COLO668 (cell line): ENCODE results near the gene ADAP1.
"Not testable (repeated sequence)": the region's sequence is repeated elsewhere in the genome, so short reads cannot be mapped to it uniquely, and the experiment has no call there.

ENCODE experiments used
- DNase-seq: peaks from one replicate; lab custom pipeline; 2025; ENCODE audit not compliant: unreplicated experiment; lab: John Stamatoyannopoulos, UW

Gene ADAP1

DNA sequence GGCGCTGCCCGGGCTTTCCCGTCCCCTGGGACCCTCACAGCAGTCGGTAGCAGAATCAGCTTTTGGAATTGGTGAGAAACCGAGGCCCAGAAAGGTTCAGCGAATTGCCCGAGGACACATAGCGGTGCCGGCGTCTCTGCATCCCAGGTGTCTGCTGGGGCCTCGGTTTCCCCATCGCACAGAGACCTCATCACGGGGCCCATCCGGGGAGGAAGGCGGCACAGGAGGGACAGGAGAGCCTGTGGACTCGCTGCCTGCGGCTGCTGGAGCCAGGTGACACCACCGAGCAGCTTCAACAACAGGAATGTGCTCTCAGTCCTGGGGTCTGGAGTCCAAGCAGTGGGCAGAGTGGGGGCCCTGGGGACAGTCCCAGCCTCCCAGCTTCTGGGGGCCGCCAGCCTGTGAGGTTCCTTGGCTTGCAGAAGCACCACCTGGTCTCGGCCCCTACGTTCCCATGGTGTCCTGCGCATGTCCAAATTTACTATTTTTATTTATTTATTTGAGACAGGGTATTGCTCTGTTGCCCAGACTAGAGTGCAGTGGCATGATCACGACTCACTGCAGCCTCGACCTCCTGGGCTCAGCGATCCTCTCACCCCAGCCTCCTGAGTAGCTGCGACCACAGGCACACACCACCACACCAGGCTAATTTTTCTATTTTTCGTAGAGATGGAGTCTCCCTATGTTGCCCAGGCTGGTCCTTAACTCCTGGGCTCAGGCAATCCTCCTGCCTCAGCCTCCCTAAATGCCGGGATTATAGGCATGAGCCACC lies 21.4 kb upstream of the ADAP1 start:
- DNase-seq, result no peak

DNA sequence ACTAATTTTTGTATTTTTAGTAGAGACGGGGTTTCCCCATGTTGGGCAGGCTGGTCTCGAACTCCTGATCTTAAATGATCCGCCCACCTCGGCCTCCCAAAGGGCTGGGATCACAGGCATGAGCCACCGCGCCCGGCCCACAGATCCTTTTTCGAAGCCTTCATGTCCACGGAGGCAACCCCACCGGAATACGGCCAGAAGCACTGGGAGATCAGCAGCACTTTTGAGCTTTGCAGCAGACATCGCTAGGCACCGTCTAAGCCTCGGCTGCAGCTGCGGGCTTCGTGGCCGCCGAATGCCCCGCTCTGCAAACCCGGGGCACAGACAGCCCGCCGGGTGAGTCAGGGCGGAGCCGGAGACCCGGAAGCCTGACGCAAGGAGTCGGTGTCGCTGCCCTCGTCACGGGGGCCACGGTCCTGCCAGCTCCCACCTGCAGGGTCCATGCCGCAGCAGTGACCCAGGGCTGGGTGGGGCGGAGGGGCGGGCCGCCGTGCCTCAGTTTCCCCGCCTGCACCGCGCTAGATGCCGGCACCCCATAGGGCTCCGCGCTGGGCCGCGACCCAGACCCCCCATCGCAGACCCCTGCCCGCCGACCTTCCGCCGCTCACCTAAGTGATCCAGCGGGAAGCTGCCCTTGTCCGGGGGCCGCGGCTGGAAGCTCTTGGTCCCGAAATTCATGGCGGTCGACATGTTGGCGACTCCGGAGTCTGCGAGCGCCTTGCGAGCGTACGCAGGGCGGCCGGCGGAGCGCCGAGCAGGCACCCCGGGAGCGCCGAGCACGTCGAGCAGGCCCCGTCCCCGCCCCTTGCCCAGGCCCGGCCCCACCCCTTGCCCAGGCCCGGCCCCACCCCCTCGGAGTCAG lies 20.6 kb upstream of the ADAP1 start, which contains the start of gene COX19:
Gene COX19 (minus strand): TSS at position 730 of the 862 bp plus-strand sequence. CDS start 40 bp downstream, at position 690.
- DNase-seq, result peak; percentile 97

DNA sequence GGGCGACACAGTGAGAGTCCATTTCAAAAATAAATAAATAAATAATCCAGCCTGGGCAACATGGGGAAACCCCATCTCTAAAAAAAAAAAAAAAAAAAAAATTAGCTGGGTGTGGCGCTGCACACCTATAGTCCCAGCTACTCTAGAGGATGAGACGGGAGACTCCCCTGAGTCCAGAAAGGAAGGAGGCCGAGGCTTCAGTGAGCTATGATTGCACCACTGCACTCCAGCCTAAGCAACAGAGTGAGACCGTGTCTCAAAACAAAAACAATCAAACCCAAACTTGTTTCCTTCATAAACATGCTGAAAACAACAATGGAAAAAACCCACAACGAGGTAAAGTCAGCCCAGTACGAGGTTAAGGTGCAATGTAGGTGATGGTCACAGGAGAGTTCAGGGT lies 19.7 kb upstream of the ADAP1 start:
- no peak for DNase-seq

DNA sequence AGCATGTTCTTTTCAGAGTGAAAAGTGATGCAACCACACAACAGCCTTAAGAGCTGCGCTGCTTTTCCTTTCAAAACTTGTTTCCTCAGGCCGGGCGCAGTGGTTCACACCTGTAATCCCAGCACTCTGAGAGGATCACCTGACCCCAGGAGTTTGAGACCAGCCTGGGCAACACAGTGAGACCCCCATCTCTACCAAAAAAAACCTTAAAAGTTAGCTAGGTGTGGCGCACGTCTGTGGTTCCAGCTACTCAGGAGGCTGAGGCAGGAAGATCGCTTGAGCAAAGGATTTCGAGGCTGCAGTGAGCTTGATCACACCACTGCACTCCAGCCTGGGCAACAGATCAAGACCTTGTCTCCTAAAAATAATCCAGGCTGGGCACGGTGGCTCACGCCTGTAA lies 18.8 kb upstream of the ADAP1 start:
- DNase-seq, result no peak

DNA sequence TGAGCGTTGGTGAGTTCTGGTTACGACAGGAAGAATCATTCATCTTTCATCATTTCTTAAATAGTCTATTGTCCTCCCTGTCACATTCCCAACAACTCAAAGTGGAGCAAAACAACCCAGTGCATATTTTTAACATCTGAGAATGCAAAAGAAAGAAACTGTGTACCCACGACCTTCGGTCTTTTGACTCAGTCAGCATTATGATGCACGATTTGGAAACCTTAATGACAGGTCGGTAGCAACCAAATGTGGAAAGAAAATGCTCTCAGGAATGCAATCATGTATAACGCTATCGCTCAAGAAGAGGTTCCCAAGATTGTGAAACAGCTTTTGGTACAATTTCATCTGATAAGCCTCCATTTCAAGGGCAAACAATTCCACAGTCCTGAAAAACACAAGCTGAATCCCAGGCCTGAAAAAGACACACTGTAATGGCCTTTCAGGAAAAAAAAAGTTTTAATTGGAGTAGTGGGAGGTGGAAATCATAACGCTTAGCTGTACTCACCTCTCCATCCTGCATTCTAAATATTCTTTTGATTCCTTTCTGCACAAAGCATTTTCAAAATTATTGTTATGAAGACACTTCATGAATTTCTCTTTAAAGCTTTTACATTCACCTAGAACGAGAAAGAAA lies 18.3 kb upstream of the ADAP1 start:
- DNase-seq, result no peak

DNA sequence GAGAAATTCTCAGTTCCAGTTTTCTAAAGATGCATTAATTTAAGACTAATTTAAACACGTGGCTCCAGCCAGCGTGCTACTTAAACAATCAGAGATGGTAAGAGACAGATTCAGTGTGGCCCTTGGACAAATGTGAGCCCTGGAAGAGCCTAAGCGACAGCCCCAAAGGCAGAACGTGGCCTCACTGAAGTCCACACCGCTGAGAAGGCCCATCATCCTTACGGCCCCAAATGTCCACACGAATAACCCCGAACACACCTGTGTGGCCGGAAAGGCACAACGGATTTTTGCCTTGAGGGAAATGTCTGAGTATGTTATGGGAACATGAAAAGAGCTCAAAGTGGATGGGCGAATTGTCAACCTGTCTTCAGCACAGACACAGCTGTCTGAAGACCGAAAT lies 17.6 kb upstream of the ADAP1 start:
- DNase-seq, result no peak

DNA sequence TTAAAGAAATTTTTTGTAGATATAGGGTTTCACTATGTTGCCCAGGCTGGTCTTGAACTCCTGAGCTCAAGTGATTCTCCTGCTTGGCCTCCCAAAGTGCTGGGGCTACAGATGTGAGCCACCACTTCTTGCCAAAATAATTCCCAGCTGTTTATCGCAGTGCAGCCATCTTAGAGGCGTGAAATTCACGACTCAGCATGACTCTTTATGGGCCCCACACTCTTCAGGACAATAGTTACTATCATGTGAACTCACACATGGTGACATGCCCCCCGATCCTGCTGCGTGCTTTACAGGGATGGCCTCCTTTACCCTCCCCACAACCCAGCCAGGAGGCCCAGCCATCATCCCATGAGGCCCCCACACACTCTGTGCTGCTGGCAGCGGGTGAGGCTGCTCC lies 16.3 kb upstream of the ADAP1 start:
- no peak for DNase-seq

DNA sequence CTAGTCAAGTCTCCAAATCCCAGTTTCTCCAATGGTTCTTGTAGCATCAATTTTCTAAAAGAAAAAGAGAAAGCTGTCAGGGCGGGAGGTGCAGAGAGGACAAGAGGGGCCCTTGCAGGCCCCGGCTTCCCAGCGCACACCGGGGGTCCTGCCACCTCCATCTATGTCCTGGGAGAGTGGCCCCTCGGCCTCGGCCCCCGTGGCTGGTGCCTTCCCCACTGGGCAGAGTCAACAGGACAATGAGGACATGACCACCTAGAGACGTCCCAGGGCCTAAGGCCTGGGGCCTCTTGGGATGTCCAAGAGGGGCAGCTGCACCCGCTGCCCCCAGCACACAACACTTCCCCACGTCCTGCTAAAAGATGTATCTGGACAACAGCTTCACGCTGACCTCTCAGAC lies 14.9 kb upstream of the ADAP1 start:
- DNase-seq, result no peak

DNA sequence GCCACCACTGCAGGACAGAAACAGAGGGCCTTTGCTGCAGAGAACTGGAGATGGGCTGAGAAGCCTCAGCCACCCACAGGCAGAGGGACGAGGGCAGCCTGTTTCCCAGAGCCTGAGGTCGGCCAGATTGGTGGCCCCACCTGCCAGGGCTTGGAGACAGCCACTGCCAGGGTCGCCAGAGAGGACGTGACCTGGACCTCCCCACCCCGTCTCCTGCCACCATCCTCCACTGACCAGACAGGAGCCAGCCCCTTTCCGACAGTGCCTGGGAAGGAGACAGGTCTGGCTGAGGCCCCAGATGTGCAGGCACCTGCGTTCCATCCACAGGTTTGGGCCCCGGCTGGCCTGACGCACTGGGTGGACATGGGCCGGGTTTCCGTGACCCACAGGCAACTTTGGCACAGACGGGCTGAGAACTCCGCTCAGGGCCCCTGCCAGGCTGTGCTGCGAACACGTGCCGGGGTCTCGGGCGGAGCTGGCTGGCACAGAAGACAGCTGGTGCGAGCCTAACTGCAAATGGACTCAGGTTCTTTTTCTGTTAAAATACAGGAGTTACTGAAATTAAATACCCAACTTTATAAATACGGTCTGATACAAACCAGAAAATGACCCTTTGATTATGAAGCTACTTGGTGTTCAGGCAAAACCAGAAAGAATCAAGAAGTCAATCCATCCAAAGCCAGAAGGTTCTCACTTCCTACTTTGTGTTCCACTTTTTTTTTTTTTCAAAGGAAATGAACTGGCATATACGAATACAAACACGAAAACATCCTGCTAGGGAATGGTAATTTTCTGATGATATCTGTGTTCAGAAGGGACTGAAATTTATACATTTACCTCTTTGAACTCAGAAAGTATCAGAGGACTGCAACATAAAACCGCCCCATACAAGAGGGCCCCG lies 14.0 kb upstream of the ADAP1 start:
- no peak for DNase-seq

DNA sequence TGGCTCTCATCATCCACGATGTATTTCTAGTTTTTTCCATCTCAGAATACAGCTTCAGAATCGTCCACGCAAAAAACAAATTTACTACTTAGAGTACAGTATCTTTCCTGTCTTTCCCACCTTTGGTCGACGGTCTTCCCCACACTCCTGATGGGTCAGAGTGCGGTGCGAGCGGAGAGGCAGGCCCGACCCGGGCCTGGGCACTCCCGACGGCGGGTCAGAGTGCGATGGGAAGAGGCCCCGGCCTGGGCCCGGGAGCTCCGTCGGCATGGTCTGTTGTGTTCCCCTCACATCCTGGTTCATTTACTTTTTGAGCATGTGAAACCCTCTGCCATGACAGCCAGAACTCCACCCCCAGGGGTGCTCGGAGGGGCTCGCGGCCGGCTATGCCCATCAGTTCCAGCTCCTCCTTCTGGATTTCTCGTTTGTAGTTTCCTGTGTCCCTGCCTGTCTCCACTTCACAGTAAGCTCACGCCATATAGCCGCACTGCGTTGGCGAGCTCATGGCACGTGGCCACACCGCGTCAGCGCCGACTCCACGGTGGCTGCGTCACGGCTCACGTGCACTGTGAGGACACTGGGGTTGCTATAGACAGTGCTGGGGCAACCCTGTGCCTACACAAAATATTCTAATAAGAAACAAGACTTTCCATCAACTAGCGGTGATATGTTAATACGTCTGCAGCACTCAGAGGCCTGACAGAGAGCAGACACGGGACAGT lies 13.0 kb upstream of the ADAP1 start:
- no peak for DNase-seq

DNA sequence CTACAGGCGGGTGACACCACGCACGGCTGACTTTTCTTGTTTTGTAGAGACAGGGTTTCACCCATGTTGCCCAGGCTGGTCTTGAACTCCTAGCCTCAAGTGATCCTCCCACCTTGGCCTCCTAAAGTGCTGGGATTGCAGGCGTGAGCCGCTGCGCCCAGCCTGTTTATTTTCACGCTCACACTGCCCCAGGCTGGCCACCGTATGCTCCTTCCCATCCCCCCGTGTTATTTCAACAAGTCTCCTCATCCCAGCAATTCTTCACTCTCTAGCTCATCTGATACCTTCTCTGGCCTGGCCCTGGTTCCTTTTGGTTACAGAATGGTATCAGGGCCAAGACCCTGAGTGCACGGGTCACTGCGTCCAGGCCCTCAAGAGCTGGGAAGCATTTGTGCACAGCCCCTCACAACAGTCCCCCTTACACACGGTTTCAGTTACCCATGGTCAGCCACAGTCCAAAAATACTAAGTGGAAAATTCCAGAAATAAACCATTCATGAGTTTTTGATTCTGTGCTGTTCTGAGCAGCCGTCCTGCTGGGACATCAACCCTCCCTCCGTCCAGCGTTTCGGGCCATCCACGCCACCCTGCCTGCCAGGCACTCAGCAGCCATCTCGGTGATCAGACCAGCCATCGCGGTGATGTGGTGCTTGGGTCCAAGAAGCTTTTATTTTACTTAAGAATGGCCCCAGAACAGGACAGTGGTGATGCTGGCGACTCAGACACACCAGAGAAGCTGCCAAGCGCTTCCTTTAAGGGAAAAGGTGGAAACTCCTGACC lies 12.0 kb upstream of the ADAP1 start:
- no peak for DNase-seq

DNA sequence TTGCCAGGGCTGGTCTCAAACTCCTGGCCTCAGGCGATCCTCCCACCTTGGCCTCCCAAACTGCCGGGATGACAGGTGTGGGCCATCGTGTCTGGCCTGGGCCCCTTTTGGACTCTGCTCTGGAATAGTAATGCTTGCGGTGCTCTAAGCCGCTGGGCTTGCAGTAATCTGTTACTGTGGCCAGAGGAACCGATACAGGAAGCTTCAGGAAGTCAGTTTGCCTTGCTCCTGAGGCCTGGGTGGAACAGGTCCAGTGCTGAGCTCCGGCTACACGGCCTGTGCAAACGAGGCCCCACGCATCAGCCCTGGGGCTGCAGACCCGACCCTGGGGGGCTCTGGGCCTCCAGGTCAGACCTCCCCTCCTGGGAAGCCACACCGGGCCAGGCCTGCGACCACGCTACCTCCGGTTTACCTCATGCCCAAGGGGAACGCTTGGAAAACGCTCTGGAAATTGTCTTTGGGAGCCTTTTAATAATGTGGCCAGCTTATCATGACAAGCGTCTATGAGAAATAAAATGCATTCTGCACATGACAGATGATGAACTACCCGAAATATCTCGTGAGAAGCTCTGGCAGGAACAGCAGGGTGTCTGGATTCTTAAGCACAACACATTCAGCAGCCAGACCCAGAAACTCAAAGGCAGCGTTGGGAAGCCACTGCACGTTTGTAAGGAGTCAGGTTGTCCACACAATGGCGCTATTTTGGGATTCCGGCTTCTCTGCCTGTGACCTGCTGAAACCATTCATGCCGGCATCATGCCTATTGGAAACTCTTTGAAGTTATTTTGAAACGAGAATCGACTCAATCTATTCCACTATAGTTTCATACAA lies 10.1 kb upstream of the ADAP1 start:
- DNase-seq, result peak; percentile 41

DNA sequence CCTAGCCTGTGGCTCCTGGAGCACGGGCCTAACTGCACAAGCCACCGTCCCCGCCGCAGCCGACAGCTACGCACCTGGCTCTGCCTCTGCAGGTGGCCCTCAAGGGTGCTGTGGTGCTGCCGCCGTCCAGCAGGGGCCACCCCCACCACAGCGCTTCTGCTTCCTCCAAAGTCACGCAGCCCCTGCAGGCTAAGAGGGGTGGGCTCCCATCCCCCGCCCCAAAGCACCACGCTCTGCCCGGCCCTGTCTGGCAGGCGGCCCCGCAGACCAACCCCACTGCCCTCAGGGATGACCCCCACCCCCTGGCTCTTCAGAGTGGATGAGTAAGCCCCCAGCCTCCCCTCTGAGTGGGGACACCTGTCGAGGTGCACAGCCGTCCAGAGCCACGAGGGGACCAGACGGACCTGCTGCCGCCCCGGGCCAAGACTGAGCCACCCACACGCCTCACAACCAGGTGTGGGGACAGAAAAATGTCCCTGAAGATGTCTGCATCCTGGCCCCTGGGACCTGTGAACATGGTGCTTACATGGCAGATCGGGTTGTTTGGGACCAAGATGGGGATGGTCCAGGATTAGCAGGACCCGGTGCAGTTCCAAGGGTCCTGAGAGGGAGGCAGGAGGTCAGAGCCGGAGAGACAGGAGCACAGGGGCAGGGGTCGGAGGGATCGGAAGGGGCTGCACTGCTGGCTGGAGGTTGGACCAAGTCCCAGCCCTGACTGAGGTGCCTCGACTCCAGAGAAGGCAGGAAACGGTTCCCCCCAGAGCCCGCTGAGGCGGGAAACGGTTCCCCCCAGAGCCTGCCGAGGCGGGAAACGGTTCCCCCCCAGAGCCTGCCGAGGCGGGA lies 9.0 kb upstream of the ADAP1 start:
- DNase-seq, result peak; percentile 93

DNA sequence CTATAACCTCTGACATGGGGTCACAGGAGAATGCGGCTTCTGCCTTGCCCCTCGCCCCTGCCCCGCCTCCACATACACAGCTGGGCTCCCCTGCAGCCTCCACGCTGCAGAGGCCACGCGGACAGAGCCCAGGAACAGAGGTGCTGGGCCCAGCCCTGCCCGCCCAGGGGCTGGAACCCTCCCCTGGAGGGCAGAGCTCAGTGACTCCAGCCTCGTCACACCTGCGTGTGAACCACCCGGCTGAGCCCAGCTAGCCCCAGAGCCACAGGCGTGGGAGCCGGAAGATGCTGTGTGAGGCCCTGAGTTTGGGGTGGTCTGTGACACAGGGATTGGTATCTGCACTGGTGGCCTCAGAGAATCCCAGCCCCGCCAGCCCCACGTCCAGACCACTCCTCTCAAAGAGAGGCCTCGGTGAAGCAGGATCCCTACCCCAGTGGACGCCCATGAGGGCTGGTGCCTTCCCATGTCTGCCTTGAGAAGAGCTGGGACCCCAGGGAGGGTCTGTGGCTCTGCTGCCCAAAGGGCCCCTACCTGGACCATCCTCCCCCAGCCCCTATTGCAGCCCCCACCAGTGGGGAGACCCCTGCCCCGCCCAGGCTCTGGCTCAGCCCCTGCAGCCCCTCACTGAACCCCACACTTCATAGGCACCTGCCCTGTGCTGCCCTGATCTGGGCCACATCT lies 8.1 kb upstream of the ADAP1 start:
- DNase-seq, result no peak

DNA sequence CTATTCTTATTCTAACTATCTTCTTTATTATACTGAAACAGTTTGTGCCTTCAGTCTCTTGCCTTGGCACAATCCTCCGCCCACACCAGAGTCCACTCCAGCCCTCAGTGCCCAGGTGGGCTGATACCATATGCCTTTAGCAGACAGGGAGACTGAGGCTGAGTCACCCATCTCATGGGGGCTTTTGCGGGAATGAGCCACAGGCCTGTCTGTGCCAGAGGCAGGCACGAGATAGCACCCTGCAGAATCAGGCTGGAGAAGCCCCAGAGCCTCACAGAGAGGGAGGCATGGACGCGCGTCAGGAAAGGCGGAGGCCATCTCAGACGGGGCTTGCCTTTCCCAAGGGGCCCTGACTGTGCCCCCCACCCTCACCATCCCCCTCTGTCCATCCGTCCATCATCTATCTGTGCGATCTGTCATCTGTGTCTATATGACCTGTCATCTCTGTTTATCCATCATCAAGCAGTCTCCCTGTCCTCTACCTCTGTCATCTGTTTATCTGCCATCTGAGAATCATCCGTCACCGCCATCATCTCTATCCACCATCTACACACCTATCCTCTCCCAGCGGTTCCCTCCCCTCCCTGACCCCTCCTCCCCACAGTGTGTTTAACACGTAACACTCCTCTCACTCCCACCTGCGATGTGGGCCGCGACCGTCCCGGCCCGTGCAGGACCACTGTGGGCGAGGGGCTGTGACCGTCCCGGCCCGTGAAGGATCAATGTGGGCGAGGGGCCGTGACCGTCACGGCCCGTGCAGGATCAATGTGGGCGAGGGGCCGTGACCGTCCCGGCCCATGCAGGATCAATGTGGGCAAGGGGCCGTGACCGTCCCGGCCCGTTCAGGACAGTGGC lies 7.3 kb upstream of the ADAP1 start:
- no peak for DNase-seq

DNA sequence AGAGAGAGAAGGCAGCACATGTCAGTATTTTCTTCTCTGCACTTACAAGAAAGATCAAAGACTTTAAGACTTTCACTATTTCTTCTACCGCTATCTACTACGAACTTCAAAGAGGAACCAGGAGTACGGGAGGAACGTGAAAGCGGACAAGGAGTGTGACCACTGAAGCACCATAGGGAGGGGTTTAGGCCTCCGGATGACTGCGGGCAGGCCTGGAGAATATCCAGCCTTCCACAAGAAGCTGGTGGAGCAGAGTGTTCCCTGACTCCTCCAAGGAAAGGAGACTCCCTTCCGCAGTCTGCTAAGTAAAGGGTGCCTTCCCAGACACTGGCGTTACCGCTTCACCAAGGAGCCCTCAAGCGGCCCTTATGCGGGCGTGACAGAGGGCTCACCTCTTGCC lies 6.5 kb upstream of the ADAP1 start:
- not testable (repeated sequence) for DNase-seq
